ENCODE data around the gene SLC22A1. TPM values are rescaled to one million over a fixed set of nuclear protein-coding genes. Genes with fewer than 3 reads are reported as not detected.

The SLC22A1 gene
- total RNA-seq, 1 donor from 2014 or later = not detected

DNA sequence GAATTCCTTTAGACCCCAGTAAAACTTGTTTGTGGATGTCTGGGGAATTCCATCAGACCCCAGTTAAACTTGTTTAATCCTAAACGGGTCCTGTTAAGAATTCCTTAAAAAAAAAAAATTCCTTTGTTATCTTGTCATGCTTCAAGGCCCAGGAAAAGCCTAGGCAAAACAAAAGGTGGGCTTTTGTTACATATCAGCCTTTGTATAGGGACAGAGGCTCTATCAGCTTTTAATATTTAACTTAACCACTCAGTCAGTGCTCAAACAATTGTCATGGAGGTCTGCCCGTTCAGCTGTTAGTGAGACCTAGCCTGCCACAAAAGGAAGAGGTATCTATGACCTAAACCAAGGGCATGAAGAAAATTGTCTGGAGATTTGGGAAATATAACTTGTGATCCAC, 53.1 kb downstream of the SLC22A1 start:
- no peaks in the 10 kb centered on the region for H3K9me3 ChIP-seq
- H3K27ac ChIP-seq = no peak overlapping the region
- H3K4me3 ChIP-seq = no peak overlapping the region
- TF ChIP-seq, protein P1, sequence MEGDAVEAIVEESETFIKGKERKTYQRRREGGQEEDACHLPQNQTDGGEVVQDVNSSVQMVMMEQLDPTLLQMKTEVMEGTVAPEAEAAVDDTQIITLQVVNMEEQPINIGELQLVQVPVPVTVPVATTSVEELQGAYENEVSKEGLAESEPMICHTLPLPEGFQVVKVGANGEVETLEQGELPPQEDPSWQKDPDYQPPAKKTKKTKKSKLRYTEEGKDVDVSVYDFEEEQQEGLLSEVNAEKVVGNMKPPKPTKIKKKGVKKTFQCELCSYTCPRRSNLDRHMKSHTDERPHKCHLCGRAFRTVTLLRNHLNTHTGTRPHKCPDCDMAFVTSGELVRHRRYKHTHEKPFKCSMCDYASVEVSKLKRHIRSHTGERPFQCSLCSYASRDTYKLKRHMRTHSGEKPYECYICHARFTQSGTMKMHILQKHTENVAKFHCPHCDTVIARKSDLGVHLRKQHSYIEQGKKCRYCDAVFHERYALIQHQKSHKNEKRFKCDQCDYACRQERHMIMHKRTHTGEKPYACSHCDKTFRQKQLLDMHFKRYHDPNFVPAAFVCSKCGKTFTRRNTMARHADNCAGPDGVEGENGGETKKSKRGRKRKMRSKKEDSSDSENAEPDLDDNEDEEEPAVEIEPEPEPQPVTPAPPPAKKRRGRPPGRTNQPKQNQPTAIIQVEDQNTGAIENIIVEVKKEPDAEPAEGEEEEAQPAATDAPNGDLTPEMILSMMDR (IDR thresholded peaks at IDR 0.05) = no peak
- H3K36me3 ChIP-seq = no peaks in the 10 kb centered on the region
- H3K27me3 ChIP-seq = no peaks in the 10 kb centered on the region
- H3K4me1 ChIP-seq = peaks cover 0 to 3% of the 10 kb centered on the region in 2 donors
- no peak for DNase-seq (ENCODE audit: low spot score in 2 of 2)
- intact Hi-C loops (cut with DNase I) = no loop called here

DNA sequence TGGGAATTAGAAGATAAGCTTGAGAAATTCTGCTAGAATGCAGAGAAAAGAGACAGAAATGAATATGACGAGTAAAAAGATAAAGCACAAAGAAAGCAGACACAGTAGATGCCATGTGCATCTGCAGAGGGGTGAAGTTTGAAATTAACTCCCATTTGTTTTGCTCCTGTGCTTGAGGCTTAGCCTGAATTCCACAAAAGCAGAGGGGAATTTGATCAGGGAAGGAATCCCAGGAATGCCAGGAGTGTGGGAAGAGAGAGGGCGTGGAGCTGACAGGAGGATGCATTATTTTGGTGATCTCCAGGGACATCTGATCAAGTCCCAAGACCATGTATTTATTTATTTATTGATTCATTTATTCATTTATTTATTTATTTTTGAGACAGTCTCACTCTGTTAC, 55.6 kb downstream of the SLC22A1 start:
- intact Hi-C loops (cut with DNase I) = no loop called here
- Histone ChIP-seq H3K27me3 (no peaks in the 10 kb centered on the region), H3K4me3 (no peak overlapping the region), H3K27ac (no peak overlapping the region), H3K9me3 (no peaks in the 10 kb centered on the region), H3K4me1 (no peaks in the 10 kb centered on the region), H3K36me3 (no peaks in the 10 kb centered on the region)
- DNase-seq (ENCODE audit: low spot score in 2 of 2) = no peak
- TF ChIP-seq, protein P1 (IDR thresholded peaks at IDR 0.05) = no peak

DNA sequence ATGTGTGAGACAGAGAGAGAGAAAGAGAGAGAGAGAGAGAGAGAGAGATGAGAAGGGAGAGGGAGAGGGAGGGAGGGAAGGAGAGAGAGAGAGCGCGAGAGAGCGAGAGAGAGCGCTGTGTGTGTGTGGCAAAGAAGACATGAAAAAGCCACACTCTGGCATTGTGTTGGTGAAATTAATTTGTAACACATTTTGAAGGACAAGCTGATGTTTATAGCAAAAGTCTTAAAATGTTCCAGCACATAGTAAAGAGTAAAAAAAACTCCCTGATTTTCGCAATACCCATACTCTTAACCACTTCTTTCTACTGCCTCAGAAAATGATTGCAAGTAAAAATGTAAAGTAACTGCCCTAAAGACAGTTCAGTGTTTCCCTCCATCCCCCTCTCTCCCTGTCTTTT, 56.7 kb downstream of the SLC22A1 start:
- DNase-seq (ENCODE audit: low spot score in 2 of 2) = no peak
- H3K27me3 ChIP-seq = no peaks in the 10 kb centered on the region
- H3K4me3 ChIP-seq = no peak overlapping the region
- H3K4me1 ChIP-seq = no peaks in the 10 kb centered on the region
- H3K36me3 ChIP-seq = no peaks in the 10 kb centered on the region
- TF ChIP-seq, protein P1 (IDR thresholded peaks at IDR 0.05) = no peak
- H3K9me3 ChIP-seq = no peaks in the 10 kb centered on the region
- no peak overlapping the region for H3K27ac ChIP-seq
- intact Hi-C loops (cut with DNase I) = no loop called here

DNA sequence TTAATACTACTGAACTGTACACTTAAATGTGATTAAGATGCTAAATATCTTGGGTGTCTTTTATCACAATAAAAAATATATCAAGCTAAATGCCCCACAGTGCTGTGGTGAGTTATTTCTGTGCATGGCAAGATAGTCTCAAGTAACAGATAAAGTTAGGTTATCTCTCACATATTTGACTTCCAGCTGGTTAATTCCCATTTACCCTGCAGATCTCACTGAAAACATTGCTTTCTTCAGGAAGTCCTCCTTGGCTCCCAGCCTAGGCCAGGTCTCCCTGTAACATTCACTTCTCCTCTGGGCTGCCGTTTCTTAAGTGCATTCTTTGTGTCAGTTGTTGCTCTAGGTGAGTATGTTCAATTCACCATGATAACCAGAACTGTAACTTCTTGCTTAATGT, 59.1 kb downstream of the SLC22A1 start:
- no peak overlapping the region for H3K4me3 ChIP-seq
- TF ChIP-seq, protein P1 (IDR thresholded peaks at IDR 0.05) = no peak

DNA sequence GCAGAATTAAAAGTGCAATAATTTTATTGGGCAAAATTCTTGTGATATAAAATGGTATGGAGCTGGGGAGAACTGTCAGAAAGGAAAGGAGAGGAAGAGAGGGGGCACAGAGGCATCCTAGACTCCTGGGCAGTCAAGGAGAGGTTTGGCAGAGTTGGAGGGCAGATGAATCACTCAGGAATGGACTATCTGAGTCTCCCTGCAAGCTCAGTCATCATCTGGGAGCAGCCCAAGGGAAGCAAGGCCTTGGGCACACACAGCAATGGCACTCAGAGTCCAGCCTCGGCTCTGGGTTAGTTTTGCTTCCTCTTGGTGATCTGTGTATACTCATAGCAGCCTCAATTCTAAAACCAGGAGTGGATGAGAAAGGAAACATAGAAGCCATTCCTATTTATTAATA, 67.2 kb downstream of the SLC22A1 start:
- no peak for DNase-seq (ENCODE audit: low spot score in 2 of 2)
- Histone ChIP-seq H3K36me3 (no peaks in the 10 kb centered on the region), H3K27me3 (no peaks in the 10 kb centered on the region), H3K4me3 (no peak overlapping the region), H3K27ac (peak overlapping the region in 1 of 2 donors; percentile 6), H3K9me3 (peaks cover 0 to 15% of the 10 kb centered on the region in 2 donors), H3K4me1 (no peaks in the 10 kb centered on the region)
- TF ChIP-seq, protein P1 (IDR thresholded peaks at IDR 0.05) = no peak
- intact Hi-C loops (cut with DNase I) = no loop called here

More for the DNA sequence above, 59.1 kb downstream of the SLC22A1 start:
- Histone ChIP-seq H3K36me3 (no peaks in the 10 kb centered on the region), H3K9me3 (no peaks in the 10 kb centered on the region), H3K27me3 (no peaks in the 10 kb centered on the region), H3K4me1 (no peaks in the 10 kb centered on the region), H3K27ac (no peak overlapping the region)
- DNase-seq (ENCODE audit: low spot score in 2 of 2) = no peak
- intact Hi-C loops (cut with DNase I) = no loop called here

DNA sequence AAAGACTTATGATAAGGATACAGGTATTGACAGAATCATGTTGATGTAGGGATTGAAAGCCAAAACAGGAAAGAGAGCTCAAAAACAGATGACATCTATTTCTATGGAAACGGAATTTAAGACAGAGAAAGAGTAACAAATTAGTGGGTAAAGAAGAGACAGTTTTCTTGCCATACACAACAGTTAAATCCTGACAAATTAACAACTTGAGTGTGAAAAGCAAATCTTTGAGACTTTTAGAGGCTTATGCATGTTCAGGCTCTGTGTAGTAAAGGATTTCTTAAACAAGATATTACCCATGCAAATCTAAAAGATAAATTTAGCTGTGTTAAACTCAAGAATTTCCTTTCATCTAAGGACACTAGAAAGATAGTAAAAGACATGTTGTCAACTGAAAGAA, 68.5 kb downstream of the SLC22A1 start:
- TF ChIP-seq, protein P1 (IDR thresholded peaks at IDR 0.05) = no peak
- no peaks in the 10 kb centered on the region for H3K36me3 ChIP-seq
- H3K4me1 ChIP-seq = no peaks in the 10 kb centered on the region
- H3K9me3 ChIP-seq = peaks cover 2 to 28% of the 10 kb centered on the region in 2 donors
- no peak overlapping the region for H3K27ac ChIP-seq
- intact Hi-C loops (cut with DNase I) = no loop called here
- no peak for DNase-seq (ENCODE audit: low spot score in 2 of 2)
- no peak overlapping the region for H3K4me3 ChIP-seq
- H3K27me3 ChIP-seq = no peaks in the 10 kb centered on the region

All from ascending aorta (tissue), 2 donors.